ENCODE results near the gene PTTG1. TPM values are rescaled to one million over a fixed set of nuclear protein-coding genes. Genes with fewer than 3 reads are reported as not detected.
A peak's percentile ranks its signal among the peaks of the same experiment; 100 is the strongest.

Gene PTTG1
- total RNA-seq, 6 experiments from 2014 or later, result 83.4 to 213 (median 194) TPM

DNA sequence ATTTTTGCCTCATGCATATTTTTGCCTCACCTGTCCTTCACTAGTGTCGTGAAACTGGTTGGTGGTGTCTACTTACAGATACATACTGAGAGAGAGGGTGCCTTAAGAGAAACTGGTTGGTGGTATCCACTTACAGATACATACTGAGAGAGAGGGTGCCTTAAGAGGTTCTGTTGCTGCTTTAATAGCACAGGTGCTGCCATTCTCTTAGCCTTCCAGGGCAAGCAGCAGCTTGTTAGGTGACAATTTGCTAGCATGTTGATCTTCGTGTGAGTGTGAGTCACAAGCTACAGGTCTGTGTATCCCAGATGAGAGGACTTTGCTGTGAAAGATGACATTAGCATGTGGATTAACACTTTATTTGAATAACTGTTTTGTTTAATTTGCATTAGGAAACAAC, 1.4 kb downstream of the PTTG1 start:
- Mint-ChIP-seq H3K4me1 (ENCODE audit: low read depth) (peaks cover 66% of the 10 kb centered on the region), H3K27ac (peak overlapping the region; percentile 99), H3K36me3 (ENCODE audit: low read depth) (peaks cover 14% of the 10 kb centered on the region; the same call in 1 of the 2 replicates), H3K27me3 (ENCODE audit: insufficient read depth) (no peaks in the 10 kb centered on the region), H3K9me3 (no peaks in the 10 kb centered on the region), H3K4me3 (peak overlapping the region; percentile 92)
- DNase-seq, result no peak
- TF ChIP-seq, protein P1, sequence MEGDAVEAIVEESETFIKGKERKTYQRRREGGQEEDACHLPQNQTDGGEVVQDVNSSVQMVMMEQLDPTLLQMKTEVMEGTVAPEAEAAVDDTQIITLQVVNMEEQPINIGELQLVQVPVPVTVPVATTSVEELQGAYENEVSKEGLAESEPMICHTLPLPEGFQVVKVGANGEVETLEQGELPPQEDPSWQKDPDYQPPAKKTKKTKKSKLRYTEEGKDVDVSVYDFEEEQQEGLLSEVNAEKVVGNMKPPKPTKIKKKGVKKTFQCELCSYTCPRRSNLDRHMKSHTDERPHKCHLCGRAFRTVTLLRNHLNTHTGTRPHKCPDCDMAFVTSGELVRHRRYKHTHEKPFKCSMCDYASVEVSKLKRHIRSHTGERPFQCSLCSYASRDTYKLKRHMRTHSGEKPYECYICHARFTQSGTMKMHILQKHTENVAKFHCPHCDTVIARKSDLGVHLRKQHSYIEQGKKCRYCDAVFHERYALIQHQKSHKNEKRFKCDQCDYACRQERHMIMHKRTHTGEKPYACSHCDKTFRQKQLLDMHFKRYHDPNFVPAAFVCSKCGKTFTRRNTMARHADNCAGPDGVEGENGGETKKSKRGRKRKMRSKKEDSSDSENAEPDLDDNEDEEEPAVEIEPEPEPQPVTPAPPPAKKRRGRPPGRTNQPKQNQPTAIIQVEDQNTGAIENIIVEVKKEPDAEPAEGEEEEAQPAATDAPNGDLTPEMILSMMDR (IDR thresholded peaks at IDR 0.05), result no peak

DNA sequence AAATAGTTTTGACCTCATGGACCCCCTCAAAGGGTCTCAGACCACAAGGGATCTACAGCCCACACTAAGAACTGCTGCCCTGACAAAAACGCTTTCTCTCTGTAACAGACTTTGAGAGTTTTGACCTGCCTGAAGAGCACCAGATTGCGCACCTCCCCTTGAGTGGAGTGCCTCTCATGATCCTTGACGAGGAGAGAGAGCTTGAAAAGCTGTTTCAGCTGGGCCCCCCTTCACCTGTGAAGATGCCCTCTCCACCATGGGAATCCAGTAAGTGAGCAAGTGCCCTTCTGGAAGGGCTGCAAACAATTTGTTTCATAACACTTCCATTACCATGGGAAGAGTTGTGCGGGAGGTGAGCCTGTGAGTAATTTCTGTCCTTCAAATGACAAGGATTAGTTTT, 6.0 kb downstream of the PTTG1 start:
- no peak overlapping the region for H3K4me3 Mint-ChIP-seq
- no peaks in the 10 kb centered on the region for H3K9me3 Mint-ChIP-seq
- peaks cover 38% of the 10 kb centered on the region for H3K4me1 Mint-ChIP-seq (ENCODE audit: low read depth)
- DNase-seq, result no peak
- H3K36me3 Mint-ChIP-seq (ENCODE audit: low read depth), result peaks cover 18% of the 10 kb centered on the region; the same call in 1 of the 2 replicates
- no peaks in the 10 kb centered on the region for H3K27me3 Mint-ChIP-seq (ENCODE audit: insufficient read depth)
- H3K27ac Mint-ChIP-seq, result no peak overlapping the region
- TF ChIP-seq, protein P1 (IDR thresholded peaks at IDR 0.05), result no peak

DNA sequence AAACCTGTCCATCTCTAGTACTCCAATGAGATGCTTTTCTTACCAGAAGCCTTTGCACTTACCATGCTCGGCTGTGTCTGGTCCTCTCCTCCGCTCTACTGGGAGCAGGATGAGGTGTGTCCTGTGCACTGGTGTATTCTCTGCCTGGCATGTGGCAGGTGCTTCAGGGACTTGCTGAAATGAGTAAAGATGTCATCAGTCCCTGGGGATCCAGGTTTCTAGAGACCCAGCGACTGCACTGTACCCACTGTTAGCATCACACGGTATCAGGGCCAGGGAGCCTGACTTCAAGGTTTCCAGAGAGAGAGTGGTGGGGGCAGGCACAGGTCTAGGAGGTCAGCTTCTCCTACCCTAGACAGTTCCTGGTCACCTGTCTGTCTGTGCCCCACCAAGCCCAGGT, 10.5 kb downstream of the PTTG1 start:
- Mint-ChIP-seq H3K4me1 (ENCODE audit: low read depth) (peaks cover 6% of the 10 kb centered on the region), H3K9me3 (no peaks in the 10 kb centered on the region), H3K27me3 (ENCODE audit: insufficient read depth) (peaks cover 10% of the 10 kb centered on the region), H3K36me3 (ENCODE audit: low read depth) (peaks cover 4% of the 10 kb centered on the region; the same call in 1 of the 2 replicates), H3K27ac (no peak overlapping the region), H3K4me3 (no peak overlapping the region)
- DNase-seq, result no peak
- TF ChIP-seq, protein P1 (IDR thresholded peaks at IDR 0.05), result no peak

DNA sequence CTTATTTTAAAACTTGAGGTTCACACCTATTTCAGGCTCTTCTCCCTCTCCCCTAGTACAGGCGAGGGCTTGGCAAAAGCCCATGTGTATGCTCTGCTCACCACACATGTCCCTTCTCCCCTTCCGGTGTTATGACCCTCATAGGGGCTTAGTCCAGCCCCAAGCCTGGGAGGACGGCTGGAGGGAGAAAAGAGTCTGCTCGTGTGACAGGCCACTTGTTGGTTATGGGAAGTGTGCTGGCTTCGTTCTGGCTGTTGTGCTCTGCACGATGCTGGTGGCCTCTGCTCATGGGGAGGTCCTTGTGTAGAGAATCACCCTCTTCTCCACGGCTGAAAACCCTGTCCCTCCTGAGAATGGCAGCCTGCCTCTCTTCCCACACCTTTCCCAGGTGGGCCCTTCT, 11.1 kb downstream of the PTTG1 start:
- TF ChIP-seq, protein P1 (IDR thresholded peaks at IDR 0.05), result no peak
- Mint-ChIP-seq H3K4me3 (no peak overlapping the region), H3K9me3 (no peaks in the 10 kb centered on the region), H3K4me1 (ENCODE audit: low read depth) (peaks cover 6% of the 10 kb centered on the region), H3K27me3 (ENCODE audit: insufficient read depth) (peaks cover 11% of the 10 kb centered on the region), H3K36me3 (ENCODE audit: low read depth) (peaks cover 4% of the 10 kb centered on the region; the same call in 1 of the 2 replicates), H3K27ac (no peak overlapping the region)
- DNase-seq, result no peak

DNA sequence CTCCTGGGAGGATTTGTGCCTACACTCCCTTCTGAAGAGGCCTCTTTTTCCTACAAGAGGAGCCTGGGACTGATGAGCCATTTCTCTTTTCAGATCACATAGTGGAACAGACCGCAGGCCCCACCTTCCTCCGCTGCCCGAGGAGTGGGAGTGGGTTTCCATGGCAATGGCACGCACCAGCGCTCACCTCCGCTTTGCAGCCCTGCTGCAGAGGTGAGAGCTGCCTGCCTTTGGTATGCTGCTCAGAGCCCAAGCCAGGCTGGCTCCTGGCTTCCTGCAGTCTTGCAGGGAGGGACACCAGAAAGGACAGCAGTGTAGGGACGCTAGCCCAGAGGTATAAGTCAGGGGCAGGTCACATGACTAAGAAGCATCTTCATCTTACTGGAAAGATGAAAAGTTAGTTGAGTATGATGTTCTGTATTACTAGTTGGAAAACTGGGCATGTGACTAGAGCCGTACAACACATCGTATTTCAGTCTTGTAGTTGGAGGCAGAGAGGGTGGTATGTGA, 12.4 kb downstream of the PTTG1 start:
- Mint-ChIP-seq H3K4me3 (no peak overlapping the region), H3K27ac (no peak overlapping the region), H3K36me3 (ENCODE audit: low read depth) (no peaks in the 10 kb centered on the region), H3K4me1 (ENCODE audit: low read depth) (peaks cover 14% of the 10 kb centered on the region), H3K27me3 (ENCODE audit: insufficient read depth) (peaks cover 11% of the 10 kb centered on the region), H3K9me3 (no peaks in the 10 kb centered on the region)
- TF ChIP-seq, protein P1 (IDR thresholded peaks at IDR 0.05), result no peak
- no peak for DNase-seq

DNA sequence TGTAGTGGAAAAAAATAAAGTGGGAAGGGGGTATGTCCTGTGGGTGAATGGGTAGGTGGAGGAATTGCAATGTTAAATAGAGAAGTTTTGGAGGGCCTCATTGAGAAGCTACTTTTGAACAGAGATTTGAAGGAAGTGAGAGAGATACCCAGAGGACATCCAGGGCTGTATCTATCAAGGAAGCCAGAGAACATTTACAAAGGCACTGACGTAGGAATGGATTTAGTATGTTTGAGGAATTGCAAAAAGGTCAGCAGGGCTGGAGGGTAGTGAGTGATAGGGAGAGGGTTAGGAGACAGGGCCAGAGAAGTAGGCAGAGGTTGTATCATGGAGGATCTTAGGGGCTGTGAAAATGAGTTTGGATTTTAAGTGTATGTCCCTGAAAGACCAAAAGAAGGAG, 13.9 kb downstream of the PTTG1 start:
- Mint-ChIP-seq H3K4me1 (ENCODE audit: low read depth) (peaks cover 16% of the 10 kb centered on the region), H3K27ac (no peak overlapping the region), H3K9me3 (no peaks in the 10 kb centered on the region), H3K36me3 (ENCODE audit: low read depth) (no peaks in the 10 kb centered on the region), H3K4me3 (no peak overlapping the region), H3K27me3 (ENCODE audit: insufficient read depth) (peaks cover 11% of the 10 kb centered on the region)
- DNase-seq, result no peak
- TF ChIP-seq, protein P1 (IDR thresholded peaks at IDR 0.05), result no peak
